Stimulated activated CD8-positive, alpha-beta memory T cell treated with anti-CD3 and anti-CD28 coated beads, Interleukin-15, amount 100 ng/mL, for 24 hours (primary cell): ENCODE measurements around the gene CBR1.
"Not testable (repeated sequence)": the region's sequence is repeated elsewhere in the genome, so short reads cannot be mapped to it uniquely, and the experiment has no call there.

Experiments
- DNase-seq: peaks from one replicate; pipeline ENCODE4 v3.0.0-alpha.2; 2020; ENCODE audit warnings: low read depth

Gene CBR1

DNA sequence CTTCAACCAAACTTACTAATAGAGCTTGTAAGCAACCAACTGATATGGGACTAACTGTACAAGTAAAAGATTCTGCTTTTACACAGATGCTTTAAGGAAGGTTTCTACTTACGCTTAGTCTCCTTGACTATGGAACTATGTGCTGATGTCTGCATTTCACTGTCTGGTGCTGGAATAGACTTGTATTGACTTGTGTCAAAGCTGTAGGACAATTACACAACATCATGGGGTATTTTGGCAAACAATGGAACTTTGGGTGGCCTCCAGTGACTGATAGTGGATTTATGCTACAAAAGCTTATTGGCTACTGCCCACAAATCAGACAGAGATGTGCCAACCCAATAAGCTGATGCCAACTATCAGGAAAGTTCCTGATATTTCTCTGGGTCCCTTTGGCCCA is 10.6 kb downstream of the CBR1 start:
- no peak for DNase-seq

DNA sequence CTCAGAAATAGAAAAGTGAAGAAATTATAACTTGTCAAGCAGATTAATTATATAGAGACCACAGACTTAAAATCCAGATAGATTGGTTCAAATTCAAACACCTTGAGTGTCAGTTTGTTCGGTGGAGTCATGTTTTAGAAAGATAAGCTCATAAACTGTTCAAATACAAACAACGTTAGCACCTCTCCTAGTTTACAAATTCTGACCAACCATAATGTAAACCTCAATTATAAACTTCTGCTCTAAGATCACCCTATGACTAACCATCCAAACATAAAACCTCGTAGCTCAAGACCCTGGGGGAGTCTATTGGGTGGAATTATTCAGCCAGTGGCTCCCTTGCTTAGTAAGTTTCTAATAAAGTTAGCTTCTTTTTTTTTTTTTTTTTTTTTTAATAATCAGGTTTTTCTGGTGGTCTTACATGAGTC is 12.4 kb downstream of the CBR1 start:
- no peak for DNase-seq

DNA sequence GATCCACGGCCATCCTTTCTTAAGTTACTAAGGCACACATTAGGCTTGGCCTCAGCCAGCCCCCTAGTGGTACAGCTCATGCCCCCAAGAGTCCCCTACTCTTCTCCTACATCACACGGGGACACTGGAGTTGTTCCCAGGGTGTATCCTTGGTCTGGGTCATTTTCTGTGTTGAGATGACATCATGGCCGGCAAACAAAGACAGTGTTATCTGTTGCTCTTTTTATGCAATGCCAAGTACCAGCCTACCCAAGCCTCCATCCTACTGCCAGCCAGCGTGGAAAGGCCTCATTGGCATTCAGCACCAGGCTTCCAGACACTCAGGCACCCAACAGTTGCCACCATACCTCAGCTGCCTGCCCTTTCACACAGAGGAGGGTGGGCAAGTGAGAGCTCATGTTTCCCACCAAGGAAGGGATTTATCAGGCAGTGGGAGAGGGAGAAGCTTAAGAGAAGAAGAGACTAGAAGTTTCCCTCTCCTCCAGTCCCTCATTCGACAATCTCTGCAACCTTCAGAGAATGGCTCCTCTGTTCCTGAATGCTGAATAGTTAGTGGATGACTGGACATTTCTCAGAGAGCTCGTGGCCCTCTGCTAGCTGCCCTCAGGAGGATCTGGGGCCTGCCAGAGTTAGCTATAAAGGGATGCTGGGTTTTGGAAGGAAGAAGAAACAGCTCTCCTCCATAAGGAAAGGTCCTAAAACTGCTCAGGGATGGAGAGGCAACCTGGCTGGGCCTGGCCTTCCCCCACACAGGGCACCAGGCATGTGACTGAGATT is 17.7 kb downstream of the CBR1 start:
- DNase-seq, result no peak

DNA sequence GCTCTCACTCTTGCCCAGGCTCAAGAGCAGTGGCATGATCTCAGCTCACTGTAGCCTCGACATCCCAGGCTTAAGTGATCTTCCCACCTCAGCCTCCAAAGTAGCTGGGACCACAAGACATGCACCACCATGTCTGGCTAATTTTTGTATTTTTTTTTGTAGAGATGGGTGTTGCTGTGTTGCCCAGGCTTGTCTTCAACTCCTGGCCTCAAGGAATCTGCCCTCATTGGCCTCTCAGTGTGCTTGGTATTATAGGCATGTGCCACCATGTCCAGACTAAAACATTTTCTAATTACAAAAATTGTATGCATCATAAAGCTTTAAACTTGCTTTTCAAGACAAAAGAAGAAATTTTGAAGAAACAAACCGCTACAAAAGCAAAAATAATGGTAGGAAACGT is 20.1 kb downstream of the CBR1 start:
- DNase-seq, result no peak

DNA sequence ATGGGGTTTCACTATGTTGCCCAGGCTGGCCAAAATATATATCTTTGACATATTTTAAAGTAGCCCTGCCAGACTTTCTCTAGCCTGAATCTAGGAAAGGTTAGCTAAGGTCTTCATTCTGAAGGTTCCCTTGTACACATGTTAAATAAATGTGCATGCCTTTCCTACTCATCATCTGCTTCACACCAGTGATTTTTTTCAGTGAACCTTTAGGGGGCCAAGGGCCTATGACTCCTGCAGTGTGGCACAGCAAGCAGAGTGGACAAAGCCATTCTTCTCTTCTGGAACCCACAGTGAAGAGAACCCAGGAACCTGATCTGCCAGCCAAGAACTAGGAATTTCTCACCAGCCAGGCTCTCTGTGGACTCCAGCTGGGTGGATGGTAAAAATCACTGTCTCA is 22.9 kb downstream of the CBR1 start:
- no peak for DNase-seq

DNA sequence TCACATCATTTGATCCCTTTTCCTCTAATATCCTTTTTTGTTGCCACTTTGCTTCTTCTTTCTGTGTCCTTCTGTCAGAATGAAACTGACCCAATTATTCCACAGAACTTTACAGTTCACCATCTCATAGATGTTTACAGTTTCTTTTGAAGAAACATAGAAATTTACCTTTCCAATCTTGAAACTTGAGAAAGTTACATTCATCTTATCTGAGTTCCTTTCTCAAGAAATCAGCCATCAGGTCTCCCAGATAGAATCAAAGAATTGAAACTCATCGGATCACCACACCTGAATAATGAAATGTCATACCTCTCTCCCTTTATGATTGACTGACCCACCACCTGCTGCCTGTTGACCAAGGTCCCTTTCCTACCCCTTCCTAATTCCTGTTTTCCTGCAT is 23.7 kb downstream of the CBR1 start:
- DNase-seq, result no peak

DNA sequence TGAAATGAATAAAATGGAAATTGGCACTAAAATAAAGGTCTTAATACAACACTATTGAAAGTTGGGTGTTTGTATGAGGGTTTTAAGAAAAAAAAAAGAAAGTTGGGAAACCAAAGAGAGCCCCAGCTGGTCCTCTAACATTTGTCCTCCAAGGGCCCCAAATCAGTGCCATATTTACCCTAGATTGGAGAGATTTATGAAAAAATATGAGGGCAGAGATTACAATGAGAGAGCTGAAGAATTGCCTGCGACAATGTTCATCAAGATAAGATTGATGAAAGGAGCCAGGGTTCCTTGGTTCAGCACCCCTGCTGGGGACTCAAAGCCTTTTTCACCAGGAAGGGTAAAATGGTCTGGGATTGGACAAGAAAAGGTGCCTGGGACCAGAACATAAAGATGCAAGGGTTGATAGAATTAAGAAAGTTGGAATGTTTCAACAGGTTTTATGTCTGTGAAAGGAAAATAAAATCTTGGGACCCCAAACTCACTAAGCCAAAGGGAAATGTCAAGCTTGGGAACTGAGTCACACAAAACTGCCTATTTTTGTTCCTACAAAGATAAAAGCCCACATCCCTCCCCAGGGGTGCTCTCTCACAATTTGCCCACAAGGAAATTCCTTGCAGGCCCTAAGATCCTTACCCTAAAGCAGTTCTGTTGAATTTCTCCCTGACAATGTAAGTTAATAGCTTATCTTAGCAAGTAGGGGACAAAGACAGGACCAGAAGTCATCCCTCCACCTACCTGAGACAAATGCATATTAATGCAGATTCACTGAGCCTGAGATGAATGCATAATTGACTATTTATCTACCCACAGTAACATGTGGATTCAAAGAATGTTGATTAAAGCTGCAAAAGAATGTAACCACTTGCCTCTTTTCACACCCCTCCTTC is 26.8 kb downstream of the CBR1 start:
- DNase-seq, result no peak

DNA sequence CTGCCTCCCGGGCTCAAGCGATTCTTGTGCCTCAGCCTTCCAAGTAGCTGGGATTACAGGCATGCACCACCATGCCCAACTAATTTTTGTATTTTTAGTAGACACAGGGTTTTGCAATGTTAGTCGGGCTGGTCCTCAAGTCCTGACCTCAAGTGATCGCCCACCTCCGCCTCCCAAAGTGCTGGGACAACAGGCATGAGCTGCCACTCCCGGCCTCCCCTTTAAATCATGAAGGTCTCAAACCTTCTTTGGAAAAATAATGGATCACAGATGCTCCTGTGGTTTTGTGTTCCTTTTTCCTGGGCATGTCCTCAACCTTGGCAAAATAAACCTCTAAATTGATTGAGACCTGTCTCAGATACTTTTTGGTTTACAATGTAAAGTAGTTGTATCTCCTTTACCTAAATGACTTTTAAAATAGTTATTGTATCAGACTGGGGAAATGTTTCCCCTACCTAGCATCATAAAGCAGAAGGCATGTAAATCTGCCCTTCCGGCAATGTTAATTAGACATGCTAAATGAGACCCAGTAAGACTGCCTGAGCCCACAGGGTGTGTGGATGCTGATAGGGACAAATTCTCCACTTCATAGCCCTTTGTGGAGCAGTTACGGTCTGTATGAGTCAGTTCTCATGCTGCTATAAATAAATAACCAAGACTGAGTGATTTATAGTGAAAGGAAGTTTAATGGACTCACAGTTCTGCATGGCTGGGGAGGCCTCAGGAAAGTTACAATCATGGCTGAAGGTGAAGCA is 27.8 kb downstream of the CBR1 start:
- no peak for DNase-seq

DNA sequence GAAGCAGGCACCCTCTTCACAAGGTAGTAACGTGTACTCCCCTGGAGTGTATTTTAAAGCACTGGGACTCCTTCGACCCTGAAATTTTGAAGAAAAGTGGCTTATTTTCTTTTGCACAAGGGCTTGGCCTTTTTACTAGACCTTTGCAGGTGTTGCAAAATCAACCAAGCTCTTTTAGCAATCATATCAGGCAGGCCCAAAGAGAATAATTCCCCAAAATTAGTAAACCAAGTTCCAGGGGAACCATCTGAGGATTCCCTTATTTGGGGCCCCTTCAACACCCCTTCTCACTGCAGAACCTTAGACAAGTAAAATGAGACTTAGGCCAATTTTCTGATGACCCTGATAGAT is 28.3 kb downstream of the CBR1 start:
- DNase-seq, result no peak

DNA sequence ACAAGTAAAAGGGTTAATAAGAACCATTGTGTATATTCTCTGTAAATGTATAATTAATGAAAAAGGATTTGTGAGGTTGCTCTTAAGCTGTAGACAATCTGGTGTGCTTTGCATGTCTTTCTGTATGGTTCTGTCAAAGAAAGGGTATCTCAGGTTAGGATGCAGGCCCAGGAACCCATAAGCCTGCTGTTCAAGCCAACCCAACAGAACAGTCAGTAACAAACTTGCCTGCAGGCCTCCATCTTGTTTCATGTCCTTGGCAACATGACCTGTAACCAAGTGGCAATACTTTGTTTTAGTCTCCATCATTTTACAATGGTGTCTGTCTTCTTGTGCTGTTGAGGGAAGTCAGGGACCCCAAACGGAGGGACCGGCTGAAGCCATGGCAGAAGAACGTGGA is 29.2 kb downstream of the CBR1 start:
- DNase-seq, result no peak

DNA sequence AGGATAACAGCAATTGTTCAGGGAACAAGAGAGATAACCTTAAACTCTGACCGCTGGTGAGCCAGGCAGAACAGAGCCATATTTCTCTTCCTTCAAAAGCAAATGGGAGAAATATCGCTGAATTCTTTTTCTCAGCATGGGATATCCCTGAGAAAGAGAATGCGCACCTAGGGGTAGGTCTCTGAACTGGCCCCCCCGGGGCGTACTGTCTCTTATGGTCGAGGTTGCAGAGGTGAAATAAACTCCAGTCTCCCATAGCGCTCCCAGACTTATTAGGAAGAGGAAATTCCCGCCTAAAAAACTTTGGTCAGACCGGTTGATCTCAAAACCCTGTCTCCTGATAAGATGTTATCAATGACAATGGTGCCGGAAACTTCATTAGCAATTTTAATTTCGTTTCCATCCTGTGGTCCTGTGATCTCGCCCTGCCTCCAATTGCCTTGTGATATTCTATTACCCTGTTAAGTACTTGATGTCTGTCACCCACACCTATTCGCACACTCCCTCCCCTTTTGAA is 29.9 kb downstream of the CBR1 start:
- not testable (repeated sequence) for DNase-seq

DNA sequence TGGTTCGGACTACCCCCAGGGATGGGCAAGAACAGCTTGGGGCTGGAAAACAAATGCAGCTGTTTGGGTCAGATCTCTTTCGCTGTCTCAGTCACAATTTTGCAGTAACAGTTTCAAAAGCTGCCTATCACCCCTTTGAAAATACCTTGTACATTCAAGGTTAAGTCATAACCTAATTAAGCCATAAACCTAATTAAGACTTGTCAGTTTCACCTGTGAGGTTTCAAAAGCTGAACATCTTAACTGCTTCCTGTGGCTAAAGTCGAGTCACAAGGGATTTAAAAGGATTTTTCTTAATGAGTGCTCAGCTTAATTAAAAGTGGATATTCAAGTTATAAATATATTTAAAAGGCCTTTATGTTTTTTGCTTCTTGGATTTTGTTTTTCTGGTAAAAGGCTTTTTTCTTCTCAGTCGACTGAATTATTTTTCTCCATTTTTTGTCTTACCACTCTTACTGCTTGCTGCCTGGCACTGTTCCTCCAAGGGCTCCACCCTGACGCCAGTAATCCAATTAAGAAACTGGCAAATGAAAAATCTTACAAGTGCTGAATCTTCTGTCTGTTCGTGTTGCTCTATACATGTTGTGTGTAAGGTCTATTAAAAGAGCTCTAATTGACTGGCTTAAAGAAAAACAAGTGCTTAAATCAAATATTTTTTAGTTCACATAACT is 31.3 kb downstream of the CBR1 start:
- no peak for DNase-seq

DNA sequence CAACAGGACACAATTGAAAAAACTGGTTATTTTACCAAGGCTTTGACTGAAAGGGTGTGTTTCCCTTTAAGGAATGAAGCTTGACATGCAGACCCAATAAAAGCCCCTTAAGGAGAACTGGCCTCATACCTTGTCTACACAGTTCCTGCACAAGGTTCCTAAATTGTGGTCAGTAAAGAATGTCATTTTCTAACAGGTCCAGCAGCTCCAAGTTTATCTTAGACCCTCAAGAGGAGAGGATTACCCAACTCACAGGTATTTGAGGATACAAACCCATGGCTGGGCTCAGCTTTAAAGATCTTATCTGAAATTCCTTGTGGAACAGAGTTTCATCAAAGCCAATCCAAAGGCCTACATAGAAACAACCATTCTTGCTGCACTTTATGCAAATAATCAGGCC is 33.6 kb downstream of the CBR1 start:
- no peak for DNase-seq

DNA sequence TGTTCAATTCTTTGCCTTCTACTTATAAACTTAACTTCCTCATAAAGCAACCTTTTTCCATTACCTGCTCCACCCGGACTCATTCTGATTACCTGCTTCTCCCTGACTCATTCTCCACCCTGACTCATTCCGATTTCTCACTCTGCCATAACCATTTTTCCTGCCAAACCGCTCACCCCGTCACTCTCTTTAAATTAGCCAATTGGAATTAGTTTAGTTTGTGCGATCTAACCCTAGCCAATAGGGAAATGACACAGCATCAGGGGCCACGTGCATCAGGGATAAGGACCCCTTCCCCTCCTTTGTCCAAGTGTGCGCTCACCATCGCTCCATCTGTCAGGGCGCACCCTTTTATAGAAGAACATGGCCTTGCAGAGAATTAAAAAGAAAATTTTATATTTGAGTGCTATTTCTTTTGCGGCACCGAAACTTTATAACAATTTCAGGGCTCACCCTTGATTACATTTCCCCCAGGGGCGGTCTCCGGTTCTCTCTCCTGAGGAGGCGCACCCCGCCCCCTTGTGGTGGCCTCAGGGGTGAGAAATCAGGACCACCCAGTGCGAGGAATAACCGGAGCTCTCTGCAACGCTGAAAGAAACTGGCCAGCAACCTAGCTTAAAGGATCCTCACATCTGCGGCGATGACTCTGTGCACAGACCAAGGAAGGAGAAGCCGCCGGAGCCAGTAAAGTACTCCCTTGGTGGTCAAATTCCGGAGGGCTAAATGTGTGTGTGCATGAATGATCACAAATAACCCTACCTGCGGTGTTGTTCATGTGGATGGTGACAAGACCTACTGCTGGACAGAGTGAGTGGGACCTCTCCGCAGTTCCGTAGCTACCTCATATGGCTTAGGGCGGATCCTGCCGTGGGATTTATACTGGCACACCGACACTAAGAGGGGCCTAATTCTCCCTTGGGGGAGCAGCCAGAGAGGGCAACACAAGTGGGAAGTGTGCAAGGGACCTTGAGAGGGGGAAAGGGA is 34.8 kb downstream of the CBR1 start:
- DNase-seq, result peak; percentile 22

DNA sequence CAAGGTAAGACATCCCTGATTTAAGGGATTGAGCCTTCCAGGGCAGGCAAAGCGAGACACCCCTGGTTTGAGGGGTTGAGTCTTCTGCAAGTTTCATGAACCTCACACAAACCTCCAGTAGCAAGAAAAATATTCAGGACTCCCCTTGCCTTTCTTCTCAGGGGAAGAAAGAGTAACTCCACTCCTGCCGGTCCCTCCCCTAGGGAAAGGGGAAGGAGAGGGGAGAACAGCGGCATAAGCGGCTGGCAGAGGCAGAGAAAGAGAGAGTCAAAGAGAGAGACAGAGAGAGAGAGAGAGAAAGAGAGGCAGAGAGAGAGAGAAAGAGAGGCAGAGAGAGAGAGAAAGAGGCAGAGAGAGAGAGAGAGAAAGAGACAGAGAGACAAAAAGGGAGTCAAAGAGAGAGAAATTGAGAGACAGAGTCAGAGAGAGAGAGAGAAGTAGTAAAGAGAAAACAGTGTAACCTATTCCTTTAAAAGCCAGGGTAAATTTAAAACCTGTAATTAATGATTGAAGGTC is 35.6 kb downstream of the CBR1 start:
- DNase-seq, result no peak

DNA sequence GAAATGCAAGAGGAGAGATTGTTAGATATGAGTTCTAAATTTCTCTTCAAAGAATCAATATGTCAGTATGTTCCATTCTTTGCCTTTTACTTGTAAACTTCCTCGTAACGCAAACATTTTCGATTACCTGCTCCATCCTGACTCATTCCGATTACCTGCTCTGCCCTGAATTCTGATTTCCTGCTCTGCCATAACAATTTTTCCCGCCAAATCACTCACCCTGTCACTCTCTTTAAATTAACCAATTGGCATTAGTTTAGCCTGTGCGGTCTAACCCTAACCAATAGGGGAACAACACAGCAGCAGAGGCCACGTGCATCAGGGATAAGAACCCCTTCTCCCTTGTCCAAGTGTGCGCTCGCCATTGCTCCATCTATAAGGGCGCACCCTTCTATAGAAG is 40.0 kb downstream of the CBR1 start:
- no peak for DNase-seq

DNA sequence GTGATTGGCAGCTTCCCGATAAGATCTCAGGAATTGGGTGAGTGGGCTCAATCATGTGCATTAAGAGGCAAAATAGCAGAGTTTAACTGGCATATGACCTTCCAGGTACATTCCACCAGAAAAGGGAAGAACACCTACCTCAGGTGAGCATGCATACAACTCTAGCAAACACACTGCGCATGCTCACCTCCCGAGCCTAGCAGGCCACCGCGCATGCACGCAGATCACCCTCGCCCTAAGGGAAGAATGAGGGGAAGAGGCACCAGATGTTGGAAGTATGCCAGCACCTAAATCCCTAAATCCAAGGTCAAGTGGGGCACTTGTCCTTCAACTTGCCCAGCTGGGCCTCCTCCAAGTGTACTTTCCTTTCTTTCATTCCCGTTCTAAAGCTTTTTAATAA is 41.4 kb downstream of the CBR1 start:
- no peak for DNase-seq

DNA sequence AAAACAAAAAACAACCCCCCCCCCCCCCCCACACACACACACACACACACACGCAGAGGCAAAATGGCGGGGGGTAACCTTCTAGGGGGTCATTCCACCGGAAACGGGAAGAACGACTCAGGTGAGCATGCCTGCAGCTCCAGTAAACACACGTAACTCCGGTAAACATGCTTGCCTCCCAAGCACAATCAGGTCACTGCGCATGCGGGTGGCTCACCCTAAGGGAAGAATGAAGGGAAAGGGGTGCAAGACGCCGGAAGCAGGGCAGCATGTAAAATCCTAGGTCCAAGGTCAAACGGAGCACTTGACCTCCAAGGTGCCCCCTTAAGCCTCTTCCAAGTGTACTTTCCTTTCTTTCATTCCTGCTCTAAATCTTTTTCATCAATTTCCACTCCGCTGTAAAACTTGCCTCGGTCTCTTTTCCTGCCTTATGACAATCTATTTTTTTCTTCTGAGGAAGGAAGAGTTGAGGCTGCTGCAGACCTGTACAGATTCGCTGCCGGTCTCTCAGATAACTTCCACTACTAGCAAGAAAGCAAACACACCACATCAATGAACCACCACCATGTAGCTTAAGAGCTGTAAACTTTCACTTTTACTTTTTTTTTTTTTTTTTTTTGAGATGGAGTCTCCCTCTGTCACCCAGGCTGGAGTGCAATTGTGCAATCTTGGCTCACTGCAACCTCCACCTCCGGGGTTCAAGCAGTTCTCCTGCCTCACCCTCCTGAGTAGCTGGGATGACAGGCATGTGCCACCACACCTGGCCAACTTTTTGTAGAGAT is 44.0 kb downstream of the CBR1 start:
- no peak for DNase-seq

DNA sequence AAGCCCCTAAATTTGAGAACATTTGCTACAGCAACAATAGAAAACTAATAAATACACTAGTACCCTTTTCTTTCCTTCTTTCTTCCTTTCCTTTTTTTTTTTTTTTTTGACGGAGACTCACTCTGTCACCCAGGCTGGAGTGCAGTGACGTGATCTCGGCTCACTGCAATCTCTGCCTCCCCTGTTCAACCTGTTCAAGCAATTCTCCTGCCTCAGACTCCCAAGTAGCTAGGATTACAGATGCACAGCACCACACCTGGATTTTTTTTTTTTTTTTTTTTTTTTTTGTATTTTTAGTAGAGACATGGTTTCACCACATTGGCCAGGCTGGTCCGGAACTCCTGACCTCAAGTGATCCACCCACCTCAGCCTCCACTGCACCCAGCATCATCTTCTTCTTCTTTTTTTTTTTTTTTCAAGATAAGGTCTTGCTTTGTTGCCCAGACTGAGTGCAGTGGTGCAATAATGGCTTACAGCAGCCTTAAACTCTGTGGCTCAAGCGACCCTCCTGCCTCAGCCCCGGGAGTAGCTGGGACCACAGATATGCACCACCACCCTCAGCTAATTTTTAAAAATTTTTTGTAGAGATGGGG is 45.4 kb downstream of the CBR1 start:
- DNase-seq, result no peak
